B cell (primary cell): ENCODE results near the gene OGDHL. TPM values are rescaled to one million over a fixed set of nuclear protein-coding genes. Genes with fewer than 3 reads are reported as not detected.

Source experiments
- ATAC-seq: fragments of 200-7000 bp; cut with Tn5 transposase; one replicate; pipeline ENCODE4 v1.10.0; 2021; ENCODE audit warnings: low read depth, mild to moderate bottlenecking, moderate number of reproducible peaks, moderate library complexity
- CTCF ChIA-PET: fragments of 350-600 bp; sonication (Branson Sonifier 250); formaldehyde crosslinking; loops from one replicate; lab custom pipeline; 2021; ENCODE audit warnings: antibody characterized with exemption, inconsistent platforms; lab: Charles Lee
- POLR2A ChIA-PET: fragments of 350-600 bp; sonication (Branson Sonifier 250); formaldehyde crosslinking; loops from one replicate; lab custom pipeline; 2021; ENCODE audit warnings: antibody characterized with exemption; lab: Charles Lee
- DNase-seq: peaks from one replicate; pipeline ENCODE4 v3.0.0; 2013
- H2AFZ ChIP-seq: 2 replicates; pipeline ENCODE4 v1.6.1; 2012; ENCODE audit warnings: mild to moderate bottlenecking, low read depth, low read length; ENCODE audit not compliant: insufficient read depth, poor library complexity, severe bottlenecking
- H3K27ac ChIP-seq, 2 donors: 1 replicate in 1 of 2; 2 replicates in 1 of 2; pipeline ENCODE4 v1.5.1; 2012 to 2013; ENCODE audit warnings: low read length in 2 of 2, mild to moderate bottlenecking in 2 of 2, moderate library complexity in 1 of 2
- H3K27me3 ChIP-seq, 4 experiments: fragments of 200-600 bp in 1 of 4; sonication (generic) in 1 of 4; replicated peaks in 1 of 4; 1 replicate in 2 of 4; 2 replicates in 2 of 4; pipeline versions ENCODE4 v1.6.1 to v1.7.0; 2013 to 2016; ENCODE audit warnings: low read length in 3 of 4, mild to moderate bottlenecking in 2 of 4, mixed read lengths in 1 of 4, moderate library complexity in 1 of 4; ENCODE audit not compliant: insufficient read depth in 4 of 4, control insufficient read depth in 3 of 4; ENCODE audit errors: control extremely low read depth in 1 of 4
- H3K36me3 ChIP-seq, 2 experiments: replicated peaks in 1 of 2; 1 replicate in 1 of 2; 2 replicates in 1 of 2; pipeline versions ENCODE4 v1.6.1 to v1.7.1; 2013; ENCODE audit warnings: low read length in 1 of 2; ENCODE audit not compliant: insufficient read depth in 2 of 2, control insufficient read depth in 1 of 2; ENCODE audit errors: control extremely low read depth in 1 of 2, extremely low read depth in 1 of 2
- H3K4me1 ChIP-seq, 2 donors: fragments of 200-600 bp in 1 of 2; sonication (generic) in 1 of 2; 1 replicate in 1 of 2; 2 replicates in 1 of 2; pipeline versions ENCODE4 v1.5.1 to v1.6.1; 2013 to 2017; ENCODE audit warnings: low read length in 2 of 2; ENCODE audit not compliant: control insufficient read depth in 2 of 2, insufficient read depth in 2 of 2
- H3K4me2 ChIP-seq: replicated peaks from 2 replicates; pipeline ENCODE3; 2012; ENCODE audit warnings: mild to moderate bottlenecking, low read depth, low read length; ENCODE audit not compliant: poor library complexity, severe bottlenecking
- H3K4me3 ChIP-seq, 5 experiments: fragments of 200-600 bp in 1 of 5; sonication (generic) in 1 of 5; 1 replicate in 3 of 5; 2 replicates in 2 of 5; pipeline versions ENCODE4 v1.5.1 to v1.7.0; 2011 to 2016; ENCODE audit warnings: low read length in 4 of 5, mild to moderate bottlenecking in 4 of 5, low read depth in 2 of 5, control low read depth in 1 of 5, moderate library complexity in 1 of 5; ENCODE audit not compliant: insufficient read depth in 1 of 5; ENCODE audit errors: control extremely low read depth in 1 of 5, extremely low read depth in 1 of 5
- H3K79me2 ChIP-seq: fragments of 200-600 bp; sonication (generic); one replicate; pipeline ENCODE4 v1.6.0; 2016; ENCODE audit warnings: low read length; ENCODE audit not compliant: control insufficient read depth, insufficient read depth
- H3K9ac ChIP-seq: fragments of 200-600 bp; sonication (generic); 2 replicates; pipeline ENCODE4 v1.6.1; 2017; ENCODE audit warnings: mild to moderate bottlenecking, low read length, moderate library complexity
- H3K9me3 ChIP-seq, 3 donors: one replicate each; pipeline versions ENCODE4 v1.6.1 to v1.7.1; 2013; ENCODE audit warnings: low read length in 2 of 3; ENCODE audit not compliant: control insufficient read depth in 2 of 3, insufficient read depth in 1 of 3; ENCODE audit errors: control extremely low read depth in 1 of 3
- H4K20me1 ChIP-seq: 2 replicates; pipeline ENCODE4 v1.6.0; 2012; ENCODE audit warnings: mild to moderate bottlenecking, low read length; ENCODE audit not compliant: insufficient read depth, control insufficient read depth, poor library complexity, severe bottlenecking
- H3K27ac Mint-ChIP-seq: one replicate; pipeline ENCODE4 v1.8.0; 2021; ENCODE audit warnings: mixed read lengths
- H3K27me3 Mint-ChIP-seq: one replicate; pipeline ENCODE4 v1.8.0; 2021; ENCODE audit warnings: mixed read lengths
- H3K4me1 Mint-ChIP-seq: one replicate; pipeline ENCODE4 v1.8.0; 2021; ENCODE audit warnings: mixed read lengths
- H3K4me3 Mint-ChIP-seq: one replicate; pipeline ENCODE4 v1.8.0; 2021; ENCODE audit warnings: mixed read lengths
- H3K9me3 Mint-ChIP-seq: one replicate; pipeline ENCODE4 v1.8.0; 2022; ENCODE audit warnings: mixed read lengths; ENCODE audit not compliant: insufficient read depth
- CTCF ChIP-seq: fragments of 200-600 bp; IDR thresholded peaks from one replicate; pipeline ENCODE4 v1.8.0; 2022; ENCODE audit warnings: antibody characterized with exemption, mild to moderate bottlenecking
- EZH2 ChIP-seq: IDR thresholded peaks from 2 replicates; pipeline ENCODE4 v1.6.1; 2012; ENCODE audit warnings: borderline replicate concordance, low read depth, mild to moderate bottlenecking, moderate library complexity, low read length; ENCODE audit not compliant: insufficient read depth, poor library complexity, severe bottlenecking
- WGBS: methylation state at CpG from one replicate; pipeline ENCODE4 v1.1.5; 2013; ENCODE audit warnings: missing lambda C conversion rate; ENCODE audit not compliant: insufficient coverage; 5-methylcytosine and 5-hydroxymethylcytosine counted together
- intact Hi-C: fragments of 100-400 bp; cut with micrococcal nuclease; formaldehyde crosslinking; loops from one replicate; pipeline ENCODE4 v1.10.0; 2022
- polyA plus RNA-seq: library from polyadenylated mRNA; depleted of rRNA; stranded (reverse); fragments of >200 nt; gene quantifications from 2 replicates; pipeline ENCODE4 v1.2.3, GENCODE V29; 2012
- total RNA-seq, 2 donors: library from RNA; stranded (reverse); fragments of 120-200 nt in 1 of 2; gene quantifications; 1 replicate in 1 of 2; 2 replicates in 1 of 2; pipeline versions ENCODE4 v1.2.3 to v1.2.4, GENCODE V29; 2013 to 2022

The OGDHL gene
- total and polyA plus RNA-seq, 2 donors (not counting 1 experiment from before 2014, with no cell fraction given): not detected

- no peak overlapping the region for H3K27ac ChIP-seq
- no peaks in the 10 kb centered on the region for H4K20me1 ChIP-seq
- H3K27me3 ChIP-seq: no peaks in the 10 kb centered on the region
- no peak overlapping the region for H2AFZ ChIP-seq
- Mint-ChIP-seq H3K4me3 (no peak overlapping the region), H3K9me3 (no peaks in the 10 kb centered on the region), H3K4me1 (no peaks in the 10 kb centered on the region), H3K27ac (no peak overlapping the region), H3K27me3 (peaks cover 16% of the 10 kb centered on the region)
- DNase-seq (no peak), ATAC-seq (no peak)
- POLR2A ChIA-PET: no interaction called here
- H3K4me3 ChIP-seq: no peak overlapping the region
- no peak overlapping the region for H3K9ac ChIP-seq
- CTCF ChIA-PET: no interaction called here
- 93% methylated on average over 5 of the region's 7 CpGs for WGBS
- intact Hi-C loops: no loop called here
- TF ChIP-seq EZH2 (no peak), CTCF (no peak)
- no peaks in the 10 kb centered on the region for H3K36me3 ChIP-seq
- no peak overlapping the region for H3K4me2 ChIP-seq
- H3K79me2 ChIP-seq: no peaks in the 10 kb centered on the region
- no peaks in the 10 kb centered on the region for H3K4me1 ChIP-seq
- H3K9me3 ChIP-seq: peaks cover 0 to 5% (median 0%) of the 10 kb centered on the region in 3 donors
Observed at GRCh38 chr10:49752584-49752983, 9.5 kb downstream of the OGDHL start.

- no peak for ATAC-seq
- no peak overlapping the region for H3K4me3 Mint-ChIP-seq
- TF ChIP-seq CTCF (no peak), EZH2 (no peak)
- no peaks in the 10 kb centered on the region for H3K4me1 Mint-ChIP-seq
- Histone ChIP-seq H3K4me1 (no peaks in the 10 kb centered on the region), H3K4me2 (no peak overlapping the region), H3K9me3 (peaks cover 0 to 5% (median 0%) of the 10 kb centered on the region in 3 donors), H3K4me3 (no peak overlapping the region), H3K27me3 (no peaks in the 10 kb centered on the region), H3K36me3 (no peaks in the 10 kb centered on the region), H3K79me2 (no peaks in the 10 kb centered on the region), H4K20me1 (no peaks in the 10 kb centered on the region), H3K9ac (no peak overlapping the region), H2AFZ (no peak overlapping the region), H3K27ac (no peak overlapping the region)
- peaks cover 20% of the 10 kb centered on the region for H3K27me3 Mint-ChIP-seq
- 88% methylated on average over 19 of the region's 20 CpGs for WGBS
- H3K9me3 Mint-ChIP-seq: no peaks in the 10 kb centered on the region
- ChIA-PET CTCF (no interaction called here), POLR2A (no interaction called here)
- H3K27ac Mint-ChIP-seq: no peak overlapping the region
- no peak for DNase-seq
- intact Hi-C loops: no loop called here
Observed at GRCh38 chr10:49751636-49752510, 10.2 kb downstream of the OGDHL start.
